PC-9 (cell line): ENCODE results near the gene C14orf39.

ENCODE experiments used
- EZH2 ChIP-seq: fragments of 200-600 bp; sonication (generic); IDR thresholded peaks from 2 replicates; pipeline ENCODE4 v1.8.0; 2017; ENCODE audit warnings: antibody characterized with exemption, low read depth
- TF ChIP-seq, protein P1 (sequence below): fragments of 200-600 bp; sonication (generic); conservative IDR thresholded peaks from 2 replicates; pipeline ENCODE4 v1.6.1; 2017; ENCODE audit warnings: mixed run types, antibody characterized with exemption, mild to moderate bottlenecking, moderate library complexity

DNA sequence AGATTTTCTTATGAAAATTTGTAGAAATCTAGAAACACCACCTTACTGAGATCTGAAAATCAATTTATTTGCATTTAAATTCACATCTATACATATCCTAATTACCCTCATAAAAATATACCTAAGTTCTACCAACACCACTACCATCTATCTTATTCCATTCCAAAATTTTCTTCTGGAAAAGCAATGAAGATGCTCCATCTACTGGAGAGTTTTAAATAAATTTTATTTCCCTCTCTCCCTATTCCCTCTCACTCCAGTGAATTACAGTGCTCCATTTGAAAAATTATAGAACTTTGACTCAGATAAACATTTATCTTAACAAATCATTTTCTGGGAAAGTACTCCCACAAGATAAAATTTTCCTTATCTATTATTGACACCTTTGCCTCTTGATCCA is 2.3 kb upstream of the C14orf39 start:
- TF ChIP-seq, protein P1, sequence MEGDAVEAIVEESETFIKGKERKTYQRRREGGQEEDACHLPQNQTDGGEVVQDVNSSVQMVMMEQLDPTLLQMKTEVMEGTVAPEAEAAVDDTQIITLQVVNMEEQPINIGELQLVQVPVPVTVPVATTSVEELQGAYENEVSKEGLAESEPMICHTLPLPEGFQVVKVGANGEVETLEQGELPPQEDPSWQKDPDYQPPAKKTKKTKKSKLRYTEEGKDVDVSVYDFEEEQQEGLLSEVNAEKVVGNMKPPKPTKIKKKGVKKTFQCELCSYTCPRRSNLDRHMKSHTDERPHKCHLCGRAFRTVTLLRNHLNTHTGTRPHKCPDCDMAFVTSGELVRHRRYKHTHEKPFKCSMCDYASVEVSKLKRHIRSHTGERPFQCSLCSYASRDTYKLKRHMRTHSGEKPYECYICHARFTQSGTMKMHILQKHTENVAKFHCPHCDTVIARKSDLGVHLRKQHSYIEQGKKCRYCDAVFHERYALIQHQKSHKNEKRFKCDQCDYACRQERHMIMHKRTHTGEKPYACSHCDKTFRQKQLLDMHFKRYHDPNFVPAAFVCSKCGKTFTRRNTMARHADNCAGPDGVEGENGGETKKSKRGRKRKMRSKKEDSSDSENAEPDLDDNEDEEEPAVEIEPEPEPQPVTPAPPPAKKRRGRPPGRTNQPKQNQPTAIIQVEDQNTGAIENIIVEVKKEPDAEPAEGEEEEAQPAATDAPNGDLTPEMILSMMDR, result peak; percentile 53; the same call in 1 of the 2 replicates
- no peak for TF ChIP-seq EZH2
